Middle frontal gyrus (tissue), 1 donor: ENCODE results near the gene DOK1.
A peak's percentile ranks its signal among the peaks of the same experiment; 100 is the strongest.

ENCODE experiments used
- DNase-seq: peaks from one replicate; pipeline ENCODE4 v3.0.0-alpha.2; 2015; ENCODE audit warnings: low spot score; ENCODE audit errors: extremely low spot score

Gene DOK1

GRCh38 chr2:74553892-74554819 is at the start of gene DOK1, which contains the start of gene LOXL3:
TSS of gene DOK1 (plus strand) at chr2:74554720. CDS start at chr2:74554755, 35 bp downstream.
TSS of gene LOXL3 (minus strand) at chr2:74553942. CDS start at chr2:74552634, 1,308 bp downstream.
- no peak for DNase-seq

DNA sequence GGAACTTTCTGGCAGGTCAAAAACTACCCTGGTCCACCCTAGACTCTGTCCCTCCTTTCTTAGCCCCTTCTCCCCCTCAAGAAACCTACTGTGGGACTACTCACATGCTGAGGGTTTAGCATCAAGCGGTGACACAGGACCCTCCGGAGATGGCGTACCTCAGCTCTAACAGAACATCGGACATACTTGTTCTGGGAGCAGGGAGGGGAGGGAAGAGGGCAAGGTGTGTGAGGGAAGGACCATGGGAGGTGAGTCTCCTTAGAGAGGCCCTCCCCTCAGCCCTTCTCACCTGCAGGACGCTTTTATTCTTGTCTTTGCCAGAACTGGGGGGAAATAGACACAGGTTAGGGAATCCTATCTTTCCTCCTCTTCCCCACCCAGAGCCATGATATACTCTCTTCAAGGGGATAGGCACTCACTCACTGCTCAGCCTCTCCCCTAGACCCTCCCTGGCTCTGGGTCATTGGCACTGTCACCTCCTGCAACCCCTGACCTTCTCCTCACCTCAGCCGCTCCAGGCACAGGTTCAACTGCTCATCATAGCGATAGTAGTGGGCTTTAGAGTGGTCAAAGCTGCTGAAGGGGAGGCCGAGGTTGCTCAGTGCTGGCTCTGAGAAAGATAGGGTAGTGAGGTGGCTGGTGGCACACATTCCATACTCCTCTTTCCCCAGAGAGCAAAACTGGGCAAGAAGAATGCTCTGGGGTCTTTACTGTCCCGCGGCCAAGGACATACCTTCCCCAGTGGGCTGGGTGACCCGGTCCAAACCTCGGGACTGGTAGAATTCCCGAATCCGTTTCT is 48.9 kb upstream of the DOK1 start:
- no peak for DNase-seq

DNA sequence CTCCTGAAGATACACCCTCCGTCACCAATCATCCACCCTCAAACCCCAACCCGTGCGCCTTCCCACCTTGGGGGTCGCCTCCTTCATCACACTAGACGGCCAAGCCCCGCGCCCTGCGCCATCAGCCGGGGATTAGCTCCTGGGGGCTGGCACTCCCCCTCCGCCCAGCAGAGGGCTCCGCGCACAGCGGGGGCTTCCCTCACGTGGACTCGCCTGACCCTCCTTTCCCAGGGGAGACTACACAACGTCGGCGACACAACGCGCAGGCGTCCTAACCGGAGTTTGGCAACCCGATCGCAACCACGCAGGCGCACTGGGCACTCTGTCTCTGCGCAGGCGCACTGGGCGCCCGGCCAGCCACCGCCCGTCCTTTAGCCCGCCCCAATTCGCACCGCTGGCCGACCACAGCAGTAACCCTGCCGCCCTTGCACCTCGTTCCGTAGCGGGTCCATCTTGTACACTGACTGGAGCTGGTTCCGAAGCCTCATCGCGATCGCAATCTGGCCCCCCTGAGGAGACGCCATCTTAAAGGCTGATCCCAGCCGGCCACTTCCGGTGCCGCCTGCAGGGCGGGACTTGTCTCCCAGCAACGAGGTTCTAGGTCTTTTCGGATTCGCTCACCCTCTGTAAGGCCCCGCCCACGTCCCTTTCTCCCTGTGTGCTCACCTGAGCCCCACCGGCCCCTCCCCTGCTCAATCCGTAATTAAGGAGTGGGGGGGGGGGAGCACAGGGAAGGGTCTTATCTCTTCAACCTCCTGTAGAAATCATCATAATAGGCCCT is 47.2 kb upstream of the DOK1 start, which contains the start of gene PCGF1:
Gene PCGF1, minus strand, starts transcription at position 551 of the 781 bp plus-strand sequence. Its CDS starts 27 bp downstream, at position 524.
- DNase-seq: peak; percentile 92

- no peak for DNase-seq
Measured at GRCh38 chr2:74507926-74508520, 46.5 kb upstream of the DOK1 start.

- DNase-seq: no peak
Measured at GRCh38 chr2:74510272-74510671, 44.2 kb upstream of the DOK1 start.

DNA sequence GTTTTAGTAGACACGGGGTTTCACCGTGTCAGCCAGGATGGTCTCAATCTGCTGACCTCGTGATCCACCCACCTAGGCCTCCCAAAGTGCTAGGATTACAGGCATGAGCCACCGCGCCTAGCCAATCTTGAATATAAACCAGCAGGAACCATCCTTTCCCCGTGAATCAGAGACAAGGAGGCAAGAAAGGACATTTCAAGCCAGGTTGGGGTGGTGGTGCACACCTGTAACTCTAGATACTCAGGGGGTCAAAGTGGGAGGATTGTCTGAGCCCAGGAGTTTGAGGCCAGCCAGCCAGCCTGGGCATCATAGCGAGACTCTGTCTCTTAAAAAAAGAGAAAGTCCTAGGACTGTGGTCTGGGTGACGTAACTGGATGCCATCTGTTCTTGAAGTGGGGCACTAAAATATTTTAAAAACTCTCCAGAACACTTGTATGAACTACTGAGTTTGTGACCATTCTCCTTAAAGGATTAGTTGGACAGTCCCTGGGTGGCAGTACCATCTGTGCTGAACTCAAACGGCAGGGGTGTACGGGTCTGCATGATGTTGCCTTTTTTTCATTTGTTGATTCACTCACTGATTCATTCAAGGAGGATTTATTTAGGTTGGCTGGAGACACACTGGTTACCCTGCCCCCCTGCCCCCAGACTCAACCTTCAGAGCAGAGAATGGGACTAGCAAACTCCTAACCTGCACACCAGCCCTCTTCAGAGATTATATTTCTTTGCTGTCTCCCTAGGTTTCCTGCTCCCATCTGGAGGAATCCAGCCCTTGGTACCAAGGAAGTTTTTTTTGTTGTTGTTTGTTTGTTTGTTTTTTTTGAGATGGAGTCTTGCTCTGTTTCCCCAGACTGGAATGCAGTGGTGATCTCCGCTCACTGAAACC is 43.2 kb upstream of the DOK1 start:
- DNase-seq: no peak

DNA sequence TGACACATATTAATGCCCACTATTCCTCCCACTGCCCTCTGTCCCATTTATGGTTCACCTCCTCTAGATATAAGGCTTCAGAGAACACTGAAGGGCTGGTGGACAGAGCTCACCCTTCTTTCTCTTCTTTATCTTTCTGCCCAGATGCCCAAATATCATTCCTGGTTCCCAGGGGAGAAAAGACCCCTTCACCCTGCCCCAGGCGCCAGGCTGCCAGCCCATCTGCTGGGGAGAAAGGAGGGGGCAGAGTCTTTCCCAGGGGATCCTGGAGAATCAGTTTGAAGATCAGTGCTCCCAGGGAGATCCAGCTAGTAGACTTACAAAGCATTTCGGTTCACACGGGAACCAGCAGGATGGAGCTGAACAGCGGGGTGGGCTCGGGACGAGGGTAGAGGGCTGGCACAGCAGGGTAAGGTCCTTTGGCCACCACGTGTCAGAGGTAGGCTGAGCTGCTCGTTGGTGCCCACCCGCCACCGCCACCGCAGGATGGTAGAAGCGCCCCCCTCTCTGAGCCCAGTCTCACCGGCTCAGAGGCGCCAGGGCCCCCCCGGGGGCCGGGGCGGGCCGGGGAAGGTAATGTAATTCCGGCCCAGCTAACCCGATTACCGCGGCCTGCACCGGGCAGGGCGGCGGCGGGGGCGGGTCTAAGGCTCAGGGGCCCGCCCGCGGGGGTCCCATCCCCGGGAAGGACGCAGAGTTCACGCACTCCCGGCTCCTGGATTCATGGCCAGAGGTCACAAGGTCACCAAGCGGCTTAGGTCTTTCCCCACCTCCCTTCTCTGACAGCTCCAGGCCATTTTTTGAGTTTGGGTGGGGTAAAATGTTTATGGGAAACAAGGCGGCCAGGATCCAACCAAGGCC is 41.5 kb upstream of the DOK1 start:
- DNase-seq: no peak

DNA sequence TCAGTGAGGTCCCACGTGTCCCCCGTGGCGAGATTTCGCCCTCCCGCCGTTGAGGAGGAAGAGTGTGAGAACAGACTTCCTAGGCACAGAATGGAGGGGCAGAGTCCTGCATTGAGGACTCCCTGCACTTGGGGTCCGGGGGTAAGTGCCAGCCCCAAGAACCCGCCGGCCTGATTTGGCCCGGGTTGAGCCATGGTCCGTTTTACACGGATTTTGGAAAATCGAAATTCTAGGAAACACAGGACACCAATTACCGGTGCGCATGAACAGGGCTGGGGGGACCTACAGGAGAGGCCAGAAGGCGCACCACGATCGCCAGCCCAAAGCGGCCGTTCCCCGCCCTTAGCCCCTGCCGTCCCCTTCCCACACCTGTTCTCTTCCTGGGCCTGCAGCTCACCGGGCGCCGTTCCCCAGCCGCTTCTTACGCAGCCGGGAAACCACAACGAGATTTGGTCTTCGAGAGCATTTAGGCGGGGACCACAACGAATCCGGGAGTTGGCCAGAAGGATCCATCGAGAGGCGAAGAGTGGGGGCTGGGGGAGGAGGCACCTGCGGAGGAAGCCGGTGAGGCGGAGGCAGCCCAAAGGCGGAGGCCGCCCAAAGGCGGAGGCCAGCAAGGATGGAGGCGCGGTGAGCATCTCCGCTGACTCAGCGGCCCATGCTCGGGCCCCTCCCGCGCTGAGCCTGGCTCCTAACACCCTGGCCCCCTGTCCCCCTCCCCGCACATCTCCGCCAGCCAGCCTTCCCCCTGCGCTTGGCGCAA is 40.7 kb upstream of the DOK1 start:
- DNase-seq: no peak

DNA sequence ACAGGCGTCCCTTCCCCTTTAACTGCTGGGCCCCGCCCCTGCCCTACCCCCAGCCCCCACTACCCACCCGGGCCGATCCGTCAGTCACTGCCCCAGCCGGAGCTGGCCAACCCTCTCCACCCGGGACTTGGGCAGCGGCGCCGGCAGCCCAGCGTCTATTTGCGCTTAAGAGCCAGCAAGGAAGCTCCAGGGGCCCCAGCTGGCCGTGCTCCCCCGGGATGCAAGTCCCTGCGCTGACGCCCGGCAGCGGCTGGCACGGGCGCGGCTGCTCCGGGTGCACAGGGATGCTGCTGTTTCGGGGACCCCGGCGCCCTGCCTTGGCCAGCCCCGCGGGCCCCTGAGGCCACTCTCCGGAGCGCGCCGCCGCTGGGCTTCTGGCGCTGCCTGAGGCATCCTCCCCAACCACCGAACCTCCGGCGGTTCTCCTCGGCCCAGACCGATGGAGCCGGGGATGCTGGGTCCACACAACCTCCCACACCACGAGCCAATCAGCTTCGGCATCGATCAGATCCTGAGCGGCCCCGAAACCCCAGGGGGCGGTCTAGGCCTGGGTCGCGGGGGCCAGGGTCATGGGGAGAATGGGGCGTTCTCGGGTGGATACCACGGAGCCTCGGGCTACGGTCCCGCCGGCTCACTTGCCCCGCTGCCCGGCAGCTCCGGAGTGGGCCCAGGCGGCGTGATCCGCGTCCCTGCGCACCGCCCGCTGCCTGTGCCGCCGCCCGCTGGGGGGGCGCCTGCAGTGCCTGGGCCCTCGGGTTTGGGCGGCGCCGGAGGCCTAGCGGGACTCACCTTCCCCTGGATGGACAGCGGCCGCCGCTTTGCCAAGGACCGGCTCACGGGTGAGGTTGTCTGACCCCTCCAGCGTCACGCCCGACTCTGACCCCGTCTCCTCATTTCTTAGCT is 39.9 kb upstream of the DOK1 start, which contains the start of gene TLX2:
Gene TLX2, plus strand, starts transcription at position 83 of the 903 bp plus-strand sequence. Its CDS starts 357 bp downstream, at position 440.
- no peak for DNase-seq

- no peak for DNase-seq
Measured at GRCh38 chr2:74515271-74515980, 39.1 kb upstream of the DOK1 start.

GRCh38 chr2:74515981-74516633 is 38.4 kb upstream of the DOK1 start:
- no peak for DNase-seq

DNA sequence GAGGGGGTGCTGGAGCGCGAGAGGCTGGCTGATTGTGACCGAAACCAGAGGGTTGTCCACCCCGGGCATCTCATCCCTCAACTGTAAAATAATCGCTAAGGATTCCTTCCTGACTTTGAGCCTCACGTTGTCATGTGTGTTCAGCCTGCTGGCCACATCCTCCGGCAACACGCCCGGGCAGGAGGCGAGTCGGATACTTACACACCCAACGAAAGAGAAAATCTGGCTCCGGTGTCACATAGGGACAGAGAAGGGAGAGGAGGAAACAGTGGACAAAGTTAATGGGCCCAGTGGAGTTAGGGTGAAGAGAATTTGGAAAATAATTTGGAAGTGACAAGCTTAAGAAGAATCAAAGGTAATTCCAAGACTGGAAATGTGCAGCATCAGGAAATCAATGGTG is 37.9 kb upstream of the DOK1 start:
- no peak for DNase-seq

DNA sequence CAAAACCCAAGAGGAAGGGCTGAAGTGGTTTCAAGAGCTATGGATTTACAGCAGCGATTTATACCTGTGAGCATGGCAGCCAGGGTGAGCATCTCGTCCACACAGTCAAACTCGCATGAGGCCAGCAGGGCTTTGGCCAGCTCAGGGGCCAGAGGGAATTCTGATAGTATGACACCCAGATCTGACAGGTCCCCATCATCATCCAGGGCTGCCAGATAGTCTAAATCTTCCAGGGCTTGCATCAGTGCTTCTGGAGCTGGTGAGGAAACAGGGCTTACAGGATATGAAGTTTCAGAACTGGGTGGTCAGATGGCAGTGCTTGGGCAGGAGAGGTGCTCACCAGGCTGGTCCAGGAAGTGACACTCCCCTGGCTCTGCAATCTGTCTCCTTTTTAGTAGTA is 32.0 kb upstream of the DOK1 start:
- no peak for DNase-seq

- DNase-seq: no peak
Measured at GRCh38 chr2:74524005-74524404, 30.5 kb upstream of the DOK1 start.

DNA sequence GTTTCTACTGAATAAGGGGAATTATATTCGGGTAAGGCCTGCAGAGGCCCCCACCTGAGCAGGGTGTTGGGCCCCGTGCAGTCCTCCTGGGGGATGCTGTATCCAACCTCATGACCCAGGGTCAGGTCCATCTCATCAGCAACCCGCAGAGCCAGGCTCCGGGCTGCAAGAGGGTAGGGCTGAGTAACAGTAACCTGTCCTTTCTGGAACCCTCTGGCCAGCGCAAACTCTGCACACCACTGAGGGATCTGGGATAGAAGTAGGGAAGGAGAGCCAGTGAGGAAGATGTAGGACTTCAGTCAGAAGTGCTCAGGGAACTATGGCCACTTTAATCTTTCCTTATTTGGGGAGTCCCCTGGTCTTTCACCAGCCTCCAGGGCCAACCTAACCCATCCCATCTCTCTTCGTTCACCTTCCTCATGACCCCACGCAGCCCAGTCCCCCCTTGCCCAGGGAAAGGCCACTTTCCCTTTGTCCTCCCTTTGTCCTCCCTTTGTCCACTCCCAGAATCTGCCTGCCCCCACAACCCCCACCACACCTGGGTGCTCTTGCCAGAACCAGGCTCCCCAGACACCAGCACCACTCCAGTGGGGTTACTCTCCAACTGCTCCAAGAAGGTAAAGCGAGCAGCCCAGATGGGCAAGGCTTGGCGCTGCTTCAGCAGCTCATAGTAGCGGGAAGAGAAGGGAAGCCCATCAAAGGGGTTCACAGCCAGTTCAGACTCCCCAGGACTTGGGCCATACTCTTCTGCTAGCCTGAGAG is 29.4 kb upstream of the DOK1 start:
- no peak for DNase-seq
